Measurements from ENCODE around the gene MAPKBP1.

GRCh38 chr15:41777421-41777973 lies 3.2 kb downstream of the MAPKBP1 start:
- TF ChIP-seq CTCF (conservative IDR thresholded peaks at IDR 0.05; ENCODE audit: low read length) (no peak), EZH2phosphoT487 (IDR thresholded peaks at IDR 0.05; ENCODE audit: borderline replicate concordance, low read depth, low read length) (no peak)
